MM.1S (cell line): ENCODE measurements around the gene TRHDE.

ENCODE experiments used
- DNase-seq: peaks from one replicate; pipeline ENCODE4 v3.0.0-alpha.2; 2015
- H2AFZ ChIP-seq: fragments of 300-600 bp; sonication (generic); 2 replicates; pipeline ENCODE4 v1.6.0; 2016; ENCODE audit warnings: antibody characterized with exemption, low read length
- H3F3A ChIP-seq: fragments of 300-600 bp; sonication (generic); 2 replicates; pipeline ENCODE4 v1.6.1; 2016; ENCODE audit warnings: mild to moderate bottlenecking, antibody characterized with exemption, low read length, moderate library complexity, mixed read lengths; ENCODE audit not compliant: insufficient read depth
- H3K27ac ChIP-seq: fragments of 300-600 bp; sonication (generic); 2 replicates; pipeline ENCODE4 v1.5.1; 2016; ENCODE audit warnings: mild to moderate bottlenecking, low read length
- H3K27me3 ChIP-seq: fragments of 300-600 bp; sonication (generic); replicated peaks from 2 replicates; pipeline ENCODE4 v1.6.0; 2016; ENCODE audit warnings: low read length; ENCODE audit not compliant: insufficient read depth
- H3K36me3 ChIP-seq: fragments of 300-600 bp; sonication (generic); replicated peaks from 2 replicates; pipeline ENCODE4 v1.6.1; 2016; ENCODE audit warnings: mild to moderate bottlenecking, low read length, mixed read lengths; ENCODE audit not compliant: insufficient read depth
- H3K4me1 ChIP-seq: fragments of 300-600 bp; sonication (generic); 2 replicates; pipeline ENCODE4 v1.6.1; 2016; ENCODE audit warnings: low read length, mixed read lengths
- H3K4me2 ChIP-seq: fragments of 300-600 bp; sonication (generic); 2 replicates; pipeline ENCODE4 v1.6.0; 2016; ENCODE audit warnings: low read depth, low read length
- H3K4me3 ChIP-seq: fragments of 300-600 bp; sonication (generic); 2 replicates; pipeline ENCODE4 v1.5.1; 2016; ENCODE audit warnings: low read length, mixed read lengths
- H3K79me2 ChIP-seq: fragments of 300-600 bp; sonication (generic); 2 replicates; pipeline ENCODE4 v1.6.1; 2016; ENCODE audit warnings: mixed run types, low read length, mixed read lengths
- H3K9ac ChIP-seq: fragments of 300-600 bp; sonication (generic); 2 replicates; pipeline ENCODE4 v1.6.1; 2016; ENCODE audit warnings: low read length, mixed read lengths
- H3K9me2 ChIP-seq: fragments of 300-600 bp; sonication (generic); replicated peaks from 2 replicates; pipeline ENCODE4 v1.6.1; 2016; ENCODE audit warnings: mild to moderate bottlenecking, low read length, mixed read lengths; ENCODE audit not compliant: insufficient read depth
- H3K9me3 ChIP-seq: fragments of 300-600 bp; sonication (generic); replicated peaks from 2 replicates; pipeline ENCODE4 v1.6.1; 2016; ENCODE audit warnings: mild to moderate bottlenecking, low read length, mixed read lengths; ENCODE audit not compliant: insufficient read depth
- H4K20me1 ChIP-seq: fragments of 300-600 bp; sonication (generic); 2 replicates; pipeline ENCODE4 v1.6.1; 2016; ENCODE audit warnings: mild to moderate bottlenecking, low read length, moderate library complexity, mixed read lengths; ENCODE audit not compliant: insufficient read depth
- EZH2 ChIP-seq: fragments of 300-600 bp; sonication (generic); optimal IDR thresholded peaks from 2 replicates; pipeline ENCODE3; 2017; ENCODE audit warnings: low read depth, mild to moderate bottlenecking, antibody characterized with exemption, low read length, mixed read lengths
- EZH2phosphoT487 ChIP-seq: fragments of 300-600 bp; sonication (generic); IDR thresholded peaks from 2 replicates; pipeline ENCODE4 v1.6.1; 2018; ENCODE audit warnings: antibody characterized with exemption, low read length
- TF ChIP-seq, protein P1 (sequence below): fragments of 300-600 bp; sonication (generic); IDR thresholded peaks from 2 replicates; pipeline ENCODE4 v1.5.1; 2016; ENCODE audit warnings: antibody characterized with exemption, low read length, mixed read lengths

TRHDE gene

DNA sequence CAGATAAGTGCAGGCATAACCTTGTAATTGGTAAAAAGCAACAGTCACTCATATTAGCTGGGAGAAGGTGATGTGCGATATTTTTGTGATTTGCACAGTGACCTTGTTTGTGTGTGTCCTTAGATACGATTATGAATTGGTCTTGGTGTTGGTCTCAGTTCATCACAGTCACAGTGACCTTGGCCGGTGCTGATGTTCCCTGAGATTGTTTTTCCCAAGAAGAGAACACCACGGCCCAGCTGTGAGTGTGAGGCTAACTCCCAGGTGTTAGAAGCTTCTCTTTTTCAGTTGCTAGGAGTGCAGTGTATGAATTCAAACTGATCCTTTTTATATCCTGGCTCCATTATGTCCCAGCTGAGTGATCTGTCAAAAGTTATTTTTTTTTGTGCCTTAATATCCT lies 46.2 kb downstream of the TRHDE start:
- no peak overlapping the region for H2AFZ ChIP-seq
- no peak overlapping the region for H3K27ac ChIP-seq
- DNase-seq, result no peak
- H3K4me2 ChIP-seq, result no peak overlapping the region
- H3K4me3 ChIP-seq, result no peak overlapping the region
- no peaks in the 10 kb centered on the region for H3K9me3 ChIP-seq
- H3K79me2 ChIP-seq, result no peaks in the 10 kb centered on the region
- H4K20me1 ChIP-seq, result no peaks in the 10 kb centered on the region
- H3K27me3 ChIP-seq, result no peaks in the 10 kb centered on the region
- no peaks in the 10 kb centered on the region for H3K36me3 ChIP-seq
- H3F3A ChIP-seq, result no peaks in the 10 kb centered on the region
- TF ChIP-seq EZH2, result no peak
- H3K9ac ChIP-seq, result no peak overlapping the region
- H3K9me2 ChIP-seq, result no peaks in the 10 kb centered on the region
- no peaks in the 10 kb centered on the region for H3K4me1 ChIP-seq

DNA sequence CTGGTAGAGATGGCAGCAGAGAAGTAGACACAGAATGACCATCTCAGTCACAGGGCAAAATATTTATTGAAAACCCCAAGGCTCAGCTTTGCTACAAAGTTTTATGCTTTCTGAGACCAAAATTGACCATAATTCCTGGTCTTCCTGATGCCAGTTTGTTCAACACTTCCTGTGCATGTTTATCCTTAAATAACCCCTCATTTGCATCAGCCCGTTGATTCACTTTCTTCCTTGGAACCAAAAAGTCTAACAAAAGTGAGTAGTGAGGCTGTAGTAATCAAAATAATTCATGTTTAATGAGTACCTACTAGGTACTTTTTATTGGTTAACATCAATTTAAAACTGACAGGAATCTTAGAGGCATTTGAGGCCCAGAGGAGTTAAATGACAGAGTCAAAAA lies 51.7 kb downstream of the TRHDE start:
- no peaks in the 10 kb centered on the region for H3K27me3 ChIP-seq
- no peak overlapping the region for H2AFZ ChIP-seq
- H3K4me3 ChIP-seq, result no peak overlapping the region
- H3K27ac ChIP-seq, result no peak overlapping the region
- no peak overlapping the region for H3K4me2 ChIP-seq
- DNase-seq, result no peak
- H3K9me2 ChIP-seq, result no peaks in the 10 kb centered on the region
- H4K20me1 ChIP-seq, result no peaks in the 10 kb centered on the region
- no peaks in the 10 kb centered on the region for H3F3A ChIP-seq
- TF ChIP-seq EZH2phosphoT487 (no peak), EZH2 (no peak)
- TF ChIP-seq, protein P1, sequence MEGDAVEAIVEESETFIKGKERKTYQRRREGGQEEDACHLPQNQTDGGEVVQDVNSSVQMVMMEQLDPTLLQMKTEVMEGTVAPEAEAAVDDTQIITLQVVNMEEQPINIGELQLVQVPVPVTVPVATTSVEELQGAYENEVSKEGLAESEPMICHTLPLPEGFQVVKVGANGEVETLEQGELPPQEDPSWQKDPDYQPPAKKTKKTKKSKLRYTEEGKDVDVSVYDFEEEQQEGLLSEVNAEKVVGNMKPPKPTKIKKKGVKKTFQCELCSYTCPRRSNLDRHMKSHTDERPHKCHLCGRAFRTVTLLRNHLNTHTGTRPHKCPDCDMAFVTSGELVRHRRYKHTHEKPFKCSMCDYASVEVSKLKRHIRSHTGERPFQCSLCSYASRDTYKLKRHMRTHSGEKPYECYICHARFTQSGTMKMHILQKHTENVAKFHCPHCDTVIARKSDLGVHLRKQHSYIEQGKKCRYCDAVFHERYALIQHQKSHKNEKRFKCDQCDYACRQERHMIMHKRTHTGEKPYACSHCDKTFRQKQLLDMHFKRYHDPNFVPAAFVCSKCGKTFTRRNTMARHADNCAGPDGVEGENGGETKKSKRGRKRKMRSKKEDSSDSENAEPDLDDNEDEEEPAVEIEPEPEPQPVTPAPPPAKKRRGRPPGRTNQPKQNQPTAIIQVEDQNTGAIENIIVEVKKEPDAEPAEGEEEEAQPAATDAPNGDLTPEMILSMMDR, result no peak
- no peaks in the 10 kb centered on the region for H3K79me2 ChIP-seq
- H3K9me3 ChIP-seq, result no peaks in the 10 kb centered on the region
- H3K36me3 ChIP-seq, result no peaks in the 10 kb centered on the region
- H3K4me1 ChIP-seq, result no peaks in the 10 kb centered on the region
- H3K9ac ChIP-seq, result no peak overlapping the region

DNA sequence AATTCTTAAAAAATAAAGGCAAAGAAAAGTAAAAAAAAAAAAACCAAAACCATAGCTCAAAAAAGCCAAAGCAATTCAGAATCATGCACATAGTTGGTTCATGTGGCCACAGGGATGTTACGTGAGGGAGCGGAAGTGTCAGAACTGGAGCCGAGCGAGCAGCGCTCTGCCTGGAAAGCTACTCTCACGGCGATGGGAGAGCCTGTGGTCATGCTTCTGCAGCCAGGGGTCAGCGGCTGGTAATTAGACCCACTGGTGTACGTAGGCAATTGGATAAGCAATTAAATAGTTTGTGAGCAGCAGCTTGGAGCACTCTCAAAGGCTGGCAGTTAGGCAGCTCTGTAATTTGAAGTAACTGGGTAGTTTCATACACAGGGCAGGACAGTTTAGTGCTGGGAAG lies 58.1 kb downstream of the TRHDE start:
- H3K9me3 ChIP-seq, result no peaks in the 10 kb centered on the region
- peaks cover 4% of the 10 kb centered on the region; the same call in 1 of the 2 replicates for H3K4me1 ChIP-seq
- no peaks in the 10 kb centered on the region for H3K36me3 ChIP-seq
- H2AFZ ChIP-seq, result no peak overlapping the region
- no peaks in the 10 kb centered on the region for H3K79me2 ChIP-seq
- H3K27ac ChIP-seq, result no peak overlapping the region
- no peaks in the 10 kb centered on the region for H3K27me3 ChIP-seq
- H3K4me3 ChIP-seq, result no peak overlapping the region
- H4K20me1 ChIP-seq, result no peaks in the 10 kb centered on the region
- no peak for DNase-seq
- no peak overlapping the region for H3K4me2 ChIP-seq
- H3K9me2 ChIP-seq, result no peaks in the 10 kb centered on the region
- H3F3A ChIP-seq, result 0 out of 2 replicates have a peak, but pooled peaks cover 4% of the 10 kb centered on the region
- TF ChIP-seq EZH2phosphoT487 (no peak), EZH2 (no peak)
- TF ChIP-seq, protein P1, result no peak
- no peak overlapping the region for H3K9ac ChIP-seq

DNA sequence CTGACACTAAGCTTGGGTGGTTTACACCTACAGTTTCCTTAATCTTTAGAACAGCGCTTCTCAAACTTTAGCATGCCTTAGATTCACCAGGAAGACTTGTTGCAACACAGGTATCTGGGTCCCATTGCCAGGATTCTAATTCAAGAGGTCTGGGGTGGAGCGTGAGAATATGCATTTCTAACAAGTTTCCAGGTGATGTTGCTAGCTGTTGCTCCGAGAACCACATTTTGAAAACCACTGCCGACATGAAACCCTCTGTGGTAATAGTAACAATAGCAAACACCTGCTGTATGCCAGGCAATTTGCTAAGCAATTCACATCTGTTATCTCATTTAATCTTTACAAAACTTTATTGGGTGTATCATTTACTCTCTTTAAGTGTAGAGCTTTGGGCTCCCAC lies 58.6 kb downstream of the TRHDE start:
- Histone ChIP-seq H3K9ac (no peak overlapping the region), H3K27me3 (no peaks in the 10 kb centered on the region), H3K4me1 (peaks cover 4% of the 10 kb centered on the region; the same call in 1 of the 2 replicates), H3K4me3 (no peak overlapping the region), H3K79me2 (no peaks in the 10 kb centered on the region), H3K9me2 (no peaks in the 10 kb centered on the region), H3K27ac (no peak overlapping the region), H2AFZ (no peak overlapping the region), H3K36me3 (no peaks in the 10 kb centered on the region), H3F3A (0 out of 2 replicates have a peak, but pooled peaks cover 4% of the 10 kb centered on the region), H3K4me2 (no peak overlapping the region), H3K9me3 (no peaks in the 10 kb centered on the region), H4K20me1 (no peaks in the 10 kb centered on the region)
- DNase-seq, result peak; percentile 73
- TF ChIP-seq EZH2, result no peak
- TF ChIP-seq, protein P1, result no peak
- TF ChIP-seq EZH2phosphoT487, result no peak
